ENCODE results near the gene LRRC75B. TPM values are rescaled to one million over a fixed set of nuclear protein-coding genes. Genes with fewer than 3 reads are reported as not detected.
"Not testable (repeated sequence)": the region's sequence is repeated elsewhere in the genome, so short reads cannot be mapped to it uniquely, and the experiment has no call there.

Gene LRRC75B
- total RNA-seq, 2 donors from 2014 or later, result 0.40 TPM; not detected in 1

- not testable (repeated sequence) for H3K27me3 Mint-ChIP-seq; H3K27ac Mint-ChIP-seq; H3K9me3 ChIP-seq (ENCODE audit: control insufficient read depth, low read length, poor library complexity, severe bottlenecking); H3K36me3 Mint-ChIP-seq (ENCODE audit: low read depth); ATAC-seq; H3K4me1 Mint-ChIP-seq; DNase-seq; H3K4me3 Mint-ChIP-seq
Observed at GRCh38 chr22:24614794-24615193, 21.9 kb upstream of the LRRC75B start.

DNA sequence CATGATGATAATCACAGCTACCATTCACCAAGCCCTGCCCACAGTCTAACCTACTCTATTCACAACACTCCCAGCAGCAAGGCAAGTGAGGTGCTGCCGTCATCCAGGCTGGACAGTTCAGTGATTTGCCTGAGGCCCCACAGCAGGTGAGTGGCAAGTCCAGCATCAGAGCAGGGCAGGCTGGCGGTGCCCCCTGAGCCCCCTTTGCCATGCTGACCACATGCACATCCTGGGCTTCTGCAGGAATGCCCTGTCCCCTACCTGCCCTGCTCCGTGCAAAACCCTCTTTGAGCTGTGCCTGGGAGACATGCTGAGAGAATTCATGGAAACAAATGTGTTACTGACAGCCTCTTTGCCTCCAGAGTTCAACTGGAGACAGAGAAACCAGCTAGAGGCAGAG lies 17.0 kb upstream of the LRRC75B start:
- H3K27ac Mint-ChIP-seq, DNase-seq, H3K4me3 Mint-ChIP-seq: not testable (repeated sequence)

DNA sequence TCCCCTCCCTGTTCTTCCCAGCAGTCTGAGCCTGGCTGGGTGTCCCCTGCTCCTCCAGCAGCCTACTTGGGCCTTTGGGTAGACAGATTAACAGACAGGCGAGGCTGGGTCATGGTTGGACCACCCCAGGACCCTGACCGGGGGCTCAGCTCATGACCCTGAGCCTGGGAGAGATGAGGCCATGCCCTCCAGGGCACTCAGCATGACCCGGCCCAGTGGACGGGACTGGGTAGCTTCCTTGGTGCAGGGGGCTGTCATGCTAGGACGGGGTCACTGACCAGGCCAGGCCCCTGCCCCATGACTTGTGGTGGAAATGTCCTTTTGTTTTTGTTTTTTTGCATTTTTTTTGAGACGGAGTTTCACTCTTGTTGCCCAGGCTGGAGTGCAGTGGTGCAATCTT lies 15.5 kb upstream of the LRRC75B start:
- H3K36me3 Mint-ChIP-seq (ENCODE audit: low read depth); DNase-seq; H3K27me3 Mint-ChIP-seq; ATAC-seq; H3K9me3 ChIP-seq (ENCODE audit: control insufficient read depth, low read length, poor library complexity, severe bottlenecking): not testable (repeated sequence)
- Mint-ChIP-seq H3K4me1 (peaks cover 16% of the 10 kb centered on the region), H3K27ac (peak overlapping the region; percentile 99), H3K4me3 (peak overlapping the region; percentile 99)

More for the DNA sequence above, 17.0 kb upstream of the LRRC75B start:
- not testable (repeated sequence) for H3K27me3 Mint-ChIP-seq; H3K4me1 Mint-ChIP-seq; H3K9me3 ChIP-seq (ENCODE audit: control insufficient read depth, low read length, poor library complexity, severe bottlenecking); H3K36me3 Mint-ChIP-seq (ENCODE audit: low read depth); ATAC-seq

GRCh38 chr22:24607429-24607983 lies 14.6 kb upstream of the LRRC75B start:
- not testable (repeated sequence) for H3K27me3 Mint-ChIP-seq; H3K36me3 Mint-ChIP-seq (ENCODE audit: low read depth); H3K9me3 ChIP-seq (ENCODE audit: control insufficient read depth, low read length, poor library complexity, severe bottlenecking)
- peak; percentile 87 for ATAC-seq
- Mint-ChIP-seq H3K4me3 (peak overlapping the region; percentile 99), H3K27ac (peak overlapping the region; percentile 99), H3K4me1 (peaks cover 20% of the 10 kb centered on the region)
- peak in 2 of 3 donors; percentile 37 to 46 for DNase-seq

DNA sequence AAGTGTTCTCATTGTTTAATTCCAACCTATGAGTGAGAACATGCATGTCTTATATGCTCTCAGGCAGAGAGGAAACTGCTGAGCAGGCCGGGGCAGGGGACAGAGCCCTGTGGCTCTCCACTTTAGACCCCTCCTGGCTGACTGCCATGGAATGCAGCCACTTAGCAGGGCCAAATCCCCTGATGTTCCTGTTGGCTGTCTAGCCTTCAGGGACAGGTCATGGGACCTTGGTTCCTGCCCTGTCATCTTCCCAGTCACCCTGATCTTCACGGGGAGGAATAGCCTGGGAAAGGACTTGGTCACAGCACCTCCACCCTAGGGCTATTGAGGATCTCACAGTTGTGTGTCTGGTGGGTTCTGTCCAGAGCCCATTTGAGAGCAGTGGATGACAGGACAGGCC lies 13.5 kb upstream of the LRRC75B start:
- not testable (repeated sequence) for ATAC-seq; H3K27ac Mint-ChIP-seq; H3K9me3 ChIP-seq (ENCODE audit: control insufficient read depth, low read length, poor library complexity, severe bottlenecking); H3K36me3 Mint-ChIP-seq (ENCODE audit: low read depth); DNase-seq; H3K27me3 Mint-ChIP-seq
- H3K4me3 Mint-ChIP-seq, result peak overlapping the region; percentile 63
- peaks cover 25% of the 10 kb centered on the region for H3K4me1 Mint-ChIP-seq

DNA sequence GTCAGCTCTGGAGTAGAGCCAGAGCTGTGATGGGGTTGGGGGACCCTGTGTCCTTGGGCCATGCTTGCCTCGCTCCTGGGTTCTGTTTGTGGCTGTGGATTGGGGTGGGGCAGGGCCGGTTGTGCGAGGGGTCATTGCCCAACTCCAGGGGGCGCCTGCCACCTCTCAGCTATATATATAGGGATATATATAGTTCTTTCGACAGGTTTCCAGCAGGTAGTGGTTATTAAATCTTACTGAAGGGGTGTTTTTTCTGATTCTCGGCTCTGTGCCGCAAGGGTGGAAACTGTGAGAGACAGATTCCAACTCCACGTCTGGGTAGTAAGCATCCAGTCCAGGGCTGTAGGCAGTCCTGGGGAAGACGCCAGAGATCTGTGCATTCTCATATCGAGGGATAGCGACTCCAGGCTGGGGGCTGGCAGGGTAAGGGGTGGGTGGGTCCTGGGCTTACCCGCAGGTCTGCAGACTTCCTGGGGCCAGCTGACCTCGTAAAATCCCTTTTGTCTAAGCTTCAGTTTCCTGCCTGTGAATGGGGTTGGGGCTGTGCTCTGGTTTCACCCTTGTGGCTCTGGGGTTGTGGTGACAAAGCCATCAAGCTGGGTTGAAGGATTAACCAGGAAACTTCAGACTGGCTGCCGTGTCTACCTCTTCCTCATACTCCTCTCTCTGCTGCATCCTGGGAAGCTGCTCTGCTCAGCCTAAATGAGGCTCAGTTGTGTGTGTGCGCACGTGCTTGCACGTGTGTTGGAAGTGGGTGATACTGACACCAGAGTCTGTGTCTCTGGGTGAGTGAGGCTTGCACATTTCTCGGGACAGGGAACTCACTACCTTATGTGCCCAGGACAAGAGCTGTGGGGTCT lies 11.1 kb upstream of the LRRC75B start:
- H3K9me3 ChIP-seq (ENCODE audit: control insufficient read depth, low read length, poor library complexity, severe bottlenecking); DNase-seq; H3K36me3 Mint-ChIP-seq (ENCODE audit: low read depth); H3K27me3 Mint-ChIP-seq: not testable (repeated sequence)
- Mint-ChIP-seq H3K4me1 (peaks cover 24% of the 10 kb centered on the region), H3K27ac (peak overlapping the region; percentile 89), H3K4me3 (peak overlapping the region; percentile 75)
- peak; percentile 50 for ATAC-seq

- Mint-ChIP-seq H3K4me1 (peaks cover 24% of the 10 kb centered on the region), H3K27ac (peak within 1 kb of the TSS; percentile 89)
- not testable (repeated sequence) for ATAC-seq
Observed at GRCh38 chr22:24602847-24603769, 10.2 kb upstream of the LRRC75B start, which contains the start of gene GGT1. Gene GGT1 (plus strand): TSS chr22:24603193. CDS start chr22:24611082, 7,889 bp downstream.

GRCh38 chr22:24602105-24602749 lies 9.4 kb upstream of the LRRC75B start:
- not testable (repeated sequence) for DNase-seq; H3K27ac Mint-ChIP-seq; H3K4me3 Mint-ChIP-seq; ATAC-seq; H3K36me3 Mint-ChIP-seq (ENCODE audit: low read depth); H3K27me3 Mint-ChIP-seq; H3K9me3 ChIP-seq (ENCODE audit: control insufficient read depth, low read length, poor library complexity, severe bottlenecking)
- H3K4me1 Mint-ChIP-seq, result peaks cover 20% of the 10 kb centered on the region

More at GRCh38 chr22:24602847-24603769, 10.2 kb upstream of the LRRC75B start, which contains the start of gene GGT1:
- DNase-seq; H3K27me3 Mint-ChIP-seq; H3K9me3 ChIP-seq (ENCODE audit: control insufficient read depth, low read length, poor library complexity, severe bottlenecking); H3K36me3 Mint-ChIP-seq (ENCODE audit: low read depth): not testable (repeated sequence)
- H3K4me3 Mint-ChIP-seq, result peak within 1 kb of the TSS; percentile 75

DNA sequence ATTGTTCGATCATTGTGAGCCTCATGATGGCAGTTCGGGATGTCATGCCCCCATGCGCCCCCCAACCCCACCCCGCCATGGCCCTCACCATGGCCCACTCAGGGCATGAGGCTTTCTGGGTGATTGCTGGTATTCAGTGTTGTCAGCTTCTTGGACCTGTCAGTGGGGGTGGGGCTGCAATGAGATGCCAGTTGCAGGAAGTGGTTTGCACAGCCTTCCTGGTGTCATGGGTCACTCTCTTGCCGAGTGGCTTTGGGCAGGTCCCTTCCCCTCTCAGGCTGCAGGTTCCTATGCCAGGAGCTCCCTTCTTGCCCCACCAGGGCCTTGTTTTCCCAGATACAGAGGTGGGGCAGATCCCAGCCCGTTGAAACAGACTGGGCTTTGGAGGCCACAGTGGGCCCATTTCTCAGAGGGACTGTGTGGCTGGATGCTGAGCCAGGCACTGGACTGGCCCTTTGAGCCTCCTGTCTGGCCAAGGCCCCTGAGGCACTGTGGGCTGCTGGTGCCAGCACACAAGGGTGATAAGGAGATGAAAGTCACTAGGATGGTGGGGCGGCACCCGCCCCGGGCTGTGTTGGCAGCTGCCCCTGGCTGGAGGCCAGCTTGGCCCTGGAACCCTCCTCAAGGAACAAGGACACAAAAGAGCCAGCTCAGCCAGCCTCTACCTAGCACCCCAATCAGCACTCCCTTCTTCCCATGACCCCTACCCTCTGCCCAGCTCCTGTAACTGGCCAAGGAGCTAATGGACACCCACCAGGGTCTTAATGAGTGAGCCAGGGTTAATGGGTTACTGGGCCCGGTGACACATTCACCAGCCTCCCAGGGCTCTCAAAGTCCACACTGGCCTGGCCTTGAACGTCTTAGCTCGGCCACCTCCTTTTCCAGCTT lies 8.6 kb upstream of the LRRC75B start:
- no peaks in the 10 kb centered on the region for H3K9me3 ChIP-seq (ENCODE audit: control insufficient read depth, low read length, poor library complexity, severe bottlenecking)
- Mint-ChIP-seq H3K4me3 (no peak overlapping the region), H3K36me3 (ENCODE audit: low read depth) (no peaks in the 10 kb centered on the region), H3K4me1 (peaks cover 20% of the 10 kb centered on the region), H3K27ac (no peak overlapping the region), H3K27me3 (no peaks in the 10 kb centered on the region)
- ATAC-seq (no peak), DNase-seq (no peak)

- H3K4me3 Mint-ChIP-seq; ATAC-seq; H3K9me3 ChIP-seq (ENCODE audit: control insufficient read depth, low read length, poor library complexity, severe bottlenecking); H3K27ac Mint-ChIP-seq; H3K36me3 Mint-ChIP-seq (ENCODE audit: low read depth); H3K27me3 Mint-ChIP-seq; DNase-seq: not testable (repeated sequence)
- peaks cover 20% of the 10 kb centered on the region for H3K4me1 Mint-ChIP-seq
Observed at GRCh38 chr22:24599958-24600715, 7.3 kb upstream of the LRRC75B start.

GRCh38 chr22:24599514-24599913 lies 6.6 kb upstream of the LRRC75B start:
- peaks cover 20% of the 10 kb centered on the region for H3K4me1 Mint-ChIP-seq
- no peaks in the 10 kb centered on the region for H3K27me3 Mint-ChIP-seq
- DNase-seq, result no peak
- H3K4me3 Mint-ChIP-seq, result no peak overlapping the region
- ATAC-seq, result no peak
- no peaks in the 10 kb centered on the region for H3K36me3 Mint-ChIP-seq (ENCODE audit: low read depth)
- H3K27ac Mint-ChIP-seq, result no peak overlapping the region
- no peaks in the 10 kb centered on the region for H3K9me3 ChIP-seq (ENCODE audit: control insufficient read depth, low read length, poor library complexity, severe bottlenecking)
